H1 (cell line): Measurements from ENCODE around the gene DGCR8. TPM values are rescaled to one million over a fixed set of nuclear protein-coding genes. Genes with fewer than 3 reads are reported as not detected.

Experiments used
- CTCF ChIA-PET: fragments of 300-600 bp; sonication (Branson Sonifier 250); formaldehyde crosslinking; loops from one replicate; lab custom pipeline; 2021; ENCODE audit not compliant: partially characterized antibody; lab: Charles Lee
- POLR2A ChIA-PET: fragments of 300-600 bp; sonication (Branson Sonifier 250); formaldehyde crosslinking; loops from one replicate; lab custom pipeline; 2021; ENCODE audit warnings: inconsistent platforms; ENCODE audit not compliant: partially characterized antibody; lab: Charles Lee
- DNase-seq, 2 experiments: peaks; one replicate each; pipeline versions ENCODE4 v3.0.0 to v3.0.0-alpha.2; 2010 to 2022; ENCODE audit warnings: low spot score in 2 of 2, low read depth in 1 of 2, mixed read lengths in 1 of 2
- FAIRE-seq: peaks from 2 replicates; lab custom pipeline; 2011; peaks lifted over from hg19 to GRCh38; lab: Jason Lieb, UNC
- H2AFZ ChIP-seq: 2 replicates; pipeline ENCODE4 v1.8.1; 2012; ENCODE audit warnings: low read length, inconsistent platforms
- H2AK5ac ChIP-seq: 2 replicates; pipeline ENCODE4 v1.6.1; 2013; ENCODE audit warnings: low read depth, low read length
- H2BK120ac ChIP-seq: replicated peaks from 2 replicates; pipeline ENCODE3; 2013; ENCODE audit warnings: low read depth, low read length, inconsistent platforms
- H2BK12ac ChIP-seq: 2 replicates; pipeline ENCODE4 v1.6.1; 2013; ENCODE audit warnings: low read depth, low read length
- H2BK15ac ChIP-seq: 2 replicates; pipeline ENCODE4 v1.6.1; 2013; ENCODE audit warnings: low read length
- H2BK20ac ChIP-seq: 2 replicates; pipeline ENCODE4 v1.6.1; 2013; ENCODE audit warnings: low read length
- H2BK5ac ChIP-seq: 2 replicates; pipeline ENCODE4 v1.6.1; 2013; ENCODE audit warnings: low read depth, low read length
- H3K14ac ChIP-seq: 2 replicates; pipeline ENCODE4 v1.6.1; 2013; ENCODE audit warnings: inconsistent platforms; ENCODE audit not compliant: insufficient read length
- H3K18ac ChIP-seq: 2 replicates; pipeline ENCODE4 v1.6.1; 2013; ENCODE audit warnings: low read length; ENCODE audit errors: extremely low read depth
- H3K23ac ChIP-seq: 2 replicates; pipeline ENCODE4 v1.6.1; 2013; ENCODE audit warnings: inconsistent platforms; ENCODE audit not compliant: insufficient read length
- H3K23me2 ChIP-seq: 2 replicates; pipeline ENCODE4 v1.6.1; 2013; ENCODE audit warnings: low read depth, low read length
- H3K27ac ChIP-seq: 2 replicates; pipeline ENCODE4 v1.6.1; 2011; ENCODE audit warnings: low read depth, low read length, inconsistent platforms
- H3K27me3 ChIP-seq, 4 experiments: replicated peaks in 1 of 4; 1 replicate in 1 of 4; 2 replicates in 3 of 4; pipeline versions ENCODE4 v1.6.1 to v1.8.1; 2011 to 2013; ENCODE audit warnings: low read length in 3 of 4, mild to moderate bottlenecking in 3 of 4, inconsistent platforms in 2 of 4, mixed read lengths in 2 of 4, moderate library complexity in 1 of 4; ENCODE audit not compliant: control insufficient read depth in 3 of 4, insufficient read depth in 3 of 4; ENCODE audit errors: extremely low read depth in 1 of 4
- H3K36me3 ChIP-seq, 4 experiments: 2 replicates each; pipeline versions ENCODE4 v1.6.1 to v1.8.1; 2011 to 2013; ENCODE audit warnings: mild to moderate bottlenecking in 4 of 4, low read length in 3 of 4, moderate library complexity in 2 of 4, control low read depth in 1 of 4, inconsistent platforms in 1 of 4; ENCODE audit not compliant: insufficient read depth in 4 of 4, control insufficient read depth in 2 of 4
- H3K4ac ChIP-seq: replicated peaks from 2 replicates; pipeline ENCODE3; 2013; ENCODE audit warnings: low read length, low read depth, mixed read lengths, inconsistent platforms; ENCODE audit not compliant: insufficient read length
- H3K4me1 ChIP-seq, 4 experiments: replicated peaks in 1 of 4; 1 replicate in 1 of 4; 2 replicates in 3 of 4; pipeline versions ENCODE4 v1.6.1 to v1.8.1; 2011 to 2013; ENCODE audit warnings: low read length in 3 of 4, inconsistent platforms in 2 of 4, mixed read lengths in 1 of 4; ENCODE audit not compliant: insufficient read depth in 4 of 4, control insufficient read depth in 3 of 4
- H3K4me2 ChIP-seq, 2 experiments: 2 replicates each; pipeline versions ENCODE4 v1.6.1 to v1.8.1; 2011 to 2013; ENCODE audit warnings: low read depth in 2 of 2, low read length in 2 of 2, control low read depth in 1 of 2, inconsistent platforms in 1 of 2, mild to moderate bottlenecking in 1 of 2; ENCODE audit not compliant: insufficient read depth in 1 of 2
- H3K4me3 ChIP-seq, 4 experiments: fragments of 200-600, 300-600 bp in 1 of 4; sonication (generic), shearing (Covaris generic), sonication (Bioruptor Twin) in 1 of 4; 2 replicates each; pipeline versions ENCODE4 v1.5.1 to v1.8.1; 2011 to 2016; ENCODE audit warnings: low read length in 4 of 4, low read depth in 3 of 4, control low read depth in 2 of 4, inconsistent platforms in 2 of 4, mild to moderate bottlenecking in 2 of 4, mixed read lengths in 1 of 4, moderate library complexity in 1 of 4; ENCODE audit not compliant: insufficient read depth in 2 of 4; ENCODE audit errors: extremely low read depth in 1 of 4
- H3K56ac ChIP-seq: replicated peaks from 2 replicates; pipeline ENCODE3; 2013; ENCODE audit warnings: low read depth, mild to moderate bottlenecking, mixed read lengths, low read length, inconsistent platforms; ENCODE audit not compliant: insufficient read length
- H3K79me1 ChIP-seq: 2 replicates; pipeline ENCODE4 v1.6.1; 2013; ENCODE audit warnings: low read depth, low read length, control low read depth
- H3K79me2 ChIP-seq, 2 experiments: 2 replicates each; pipeline versions ENCODE4 v1.6.1 to v1.8.1; 2012 to 2013; ENCODE audit warnings: low read length in 2 of 2, mild to moderate bottlenecking in 2 of 2, inconsistent platforms in 1 of 2; ENCODE audit not compliant: insufficient read depth in 2 of 2, control insufficient read depth in 1 of 2
- H3K9ac ChIP-seq, 4 experiments: replicated peaks in 1 of 4; 1 replicate in 1 of 4; 2 replicates in 3 of 4; pipeline versions ENCODE4 v1.6.1 to v1.8.1; 2011 to 2013; ENCODE audit warnings: low read depth in 3 of 4, low read length in 3 of 4, control low read depth in 2 of 4, mild to moderate bottlenecking in 2 of 4, moderate library complexity in 2 of 4, inconsistent platforms in 1 of 4; ENCODE audit errors: extremely low read depth in 1 of 4
- H3K9me3 ChIP-seq, 2 experiments: 2 replicates each; pipeline versions ENCODE4 v1.6.1 to v1.8.1; 2012 to 2013; ENCODE audit warnings: mild to moderate bottlenecking in 2 of 2, moderate library complexity in 2 of 2, control low read depth in 1 of 2, inconsistent platforms in 1 of 2, low read depth in 1 of 2, low read length in 1 of 2, mixed read lengths in 1 of 2; ENCODE audit not compliant: insufficient read depth in 2 of 2
- H4K20me1 ChIP-seq, 2 experiments: replicated peaks in 1 of 2; 2 replicates each; pipeline versions ENCODE3 to v1.8.1; 2011 to 2013; ENCODE audit warnings: inconsistent platforms in 2 of 2, low read length in 2 of 2, mild to moderate bottlenecking in 1 of 2; ENCODE audit not compliant: insufficient read depth in 2 of 2, control insufficient read depth in 1 of 2
- H4K5ac ChIP-seq: 2 replicates; pipeline ENCODE4 v1.6.1; 2013; ENCODE audit warnings: low read length, low read depth, mixed read lengths, inconsistent platforms; ENCODE audit not compliant: insufficient read length
- H4K8ac ChIP-seq: 2 replicates; pipeline ENCODE4 v1.8.0; 2013; ENCODE audit warnings: mild to moderate bottlenecking, moderate library complexity, low read length, inconsistent platforms; ENCODE audit not compliant: insufficient read depth; ENCODE audit errors: extremely low read depth
- H4K91ac ChIP-seq: replicated peaks from 2 replicates; pipeline ENCODE3; 2013; ENCODE audit warnings: low read length, mixed read lengths, inconsistent platforms; ENCODE audit not compliant: insufficient read length
- ASH2L ChIP-seq: fragments of 200-600, 300-600 bp; sonication (generic); IDR thresholded peaks from one replicate; pipeline ENCODE4 v1.7.1; 2017; ENCODE audit warnings: low read length
- CBX8 ChIP-seq: fragments of 300-800, 300-1000 bp; sonication (generic); IDR thresholded peaks from 2 replicates; pipeline ENCODE4 v1.7.1; 2016; ENCODE audit warnings: low read depth, low read length, borderline replicate concordance
- CHD2 ChIP-seq: IDR thresholded peaks from 2 replicates; pipeline ENCODE4 v1.6.1; 2012; ENCODE audit warnings: low read length, improper control_type of control experiment
- E2F6 ChIP-seq: IDR thresholded peaks from 2 replicates; pipeline ENCODE4 v1.6.1; 2012; ENCODE audit warnings: inconsistent platforms
- EGR1 ChIP-seq: IDR thresholded peaks from 2 replicates; pipeline ENCODE4 v1.6.1; 2011; ENCODE audit warnings: low read depth, low read length, borderline replicate concordance
- GABPA ChIP-seq: IDR thresholded peaks from 2 replicates; pipeline ENCODE4 v1.6.1; 2011; ENCODE audit warnings: mild to moderate bottlenecking, low read length, moderate library complexity, borderline replicate concordance; ENCODE audit not compliant: insufficient read depth
- KDM5A ChIP-seq: fragments of 200-600 bp; IDR thresholded peaks from 2 replicates; pipeline ENCODE4 v1.7.1; 2012; ENCODE audit warnings: mild to moderate bottlenecking, low read length, inconsistent platforms, mixed read lengths
- NANOG ChIP-seq: IDR thresholded peaks from 2 replicates; pipeline ENCODE4 v1.6.1; 2011; ENCODE audit warnings: low read length, low read depth, mild to moderate bottlenecking, inconsistent platforms; ENCODE audit not compliant: insufficient read depth, poor library complexity, severe bottlenecking
- RBBP5 ChIP-seq: IDR thresholded peaks from 2 replicates; pipeline ENCODE4 v1.7.1; 2012; ENCODE audit warnings: low read depth, mild to moderate bottlenecking, inconsistent platforms, low read length, moderate library complexity, borderline replicate concordance
- RFX5 ChIP-seq: IDR thresholded peaks from 2 replicates; pipeline ENCODE4 v1.6.1; 2011; ENCODE audit warnings: low read depth, low read length, improper control_type of control experiment, borderline replicate concordance
- SP4 ChIP-seq: IDR thresholded peaks from 2 replicates; pipeline ENCODE4 v1.6.1; 2012; ENCODE audit warnings: low read length, inconsistent platforms
- TAF7 ChIP-seq: optimal IDR thresholded peaks from 2 replicates; pipeline ENCODE3; 2011; ENCODE audit warnings: low read depth, mild to moderate bottlenecking, inconsistent platforms, low read length, moderate library complexity, borderline replicate concordance
- ZNF274 ChIP-seq: IDR thresholded peaks from 2 replicates; pipeline ENCODE4 v1.7.0; 2012; ENCODE audit warnings: low read length, borderline replicate concordance; ENCODE audit errors: extremely low read depth
- WGBS, 2 experiments: shearing (Covaris generic) in 1 of 2; methylation state at CpG; one replicate each; pipeline versions ENCODE4 v1.1.6 to v1.1.7; 2013 to 2015; ENCODE audit warnings: low lambda C conversion rate in 2 of 2, mixed read lengths in 2 of 2, inconsistent platforms in 1 of 2, low coverage in 1 of 2, missing lambda C conversion rate in 1 of 2; ENCODE audit not compliant: insufficient replicate concordance in 2 of 2, insufficient coverage in 1 of 2, insufficient read length in 1 of 2; ENCODE audit errors: extremely low coverage in 1 of 2, missing lambda C conversion rate in 1 of 2; 5-methylcytosine and 5-hydroxymethylcytosine counted together
- polyA plus RNA-seq, 7 experiments: library from polyadenylated mRNA; depleted of rRNA in 3 of 7; stranded (reverse) in 5 of 7; unstranded in 2 of 7; fragments of >200 nt in 5 of 7; fragments of 200-250 nt in 2 of 7; gene quantifications; 1 replicate in 5 of 7; 2 replicates in 1 of 7; 4 replicates in 1 of 7; pipeline versions ENCODE4 v1.2.1 to v1.2.3, GENCODE V29; 2011 to 2013; ENCODE audit warnings: missing spikeins in 2 of 7, mixed read lengths in 2 of 7
- total RNA-seq: library from RNA; stranded (reverse); fragmentation: NEBNext Ultra II Directional; extraction: Animal tissue kit (Norgen Biotek cat#: 25700); gene quantifications from 2 replicates; pipeline ENCODE4 v1.2.1, GENCODE V29; 2021

The DGCR8 gene
- total and polyA plus RNA-seq, 2 of the 8 experiments (the other 6 are each of a cell fraction or from before 2014, with no cell fraction given), result 23.7 to 43.7 TPM

- Histone ChIP-seq H3K4me3 (no peak overlapping the region), H3K27ac (no peak overlapping the region), H3K14ac (no peak overlapping the region), H2BK15ac (no peak overlapping the region), H3K9me3 (no peaks in the 10 kb centered on the region), H3K4me1 (no peaks in the 10 kb centered on the region; a peak in 1 of 7 replicates), H3K56ac (no peak overlapping the region), H3K79me2 (no peaks in the 10 kb centered on the region), H4K8ac (no peak overlapping the region; the same call in 1 of the 2 replicates), H3K79me1 (peaks cover 4% of the 10 kb centered on the region), H3K4ac (no peak overlapping the region), H4K20me1 (peaks cover 4 to 10% of the 10 kb centered on the region in 2 experiments), H3K4me2 (no peak overlapping the region), H3K36me3 (no peaks in the 10 kb centered on the region), H4K91ac (no peak overlapping the region), H3K9ac (no peak overlapping the region), H2AK5ac (no peak overlapping the region), H3K18ac (no peak overlapping the region), H2BK20ac (no peak overlapping the region), H2BK5ac (no peak overlapping the region), H2AFZ (no peak overlapping the region), H2BK12ac (no peak overlapping the region; the same call in 1 of the 2 replicates), H4K5ac (no peak overlapping the region), H2BK120ac (no peak overlapping the region), H3K23me2 (no peaks in the 10 kb centered on the region), H3K23ac (no peak overlapping the region), H3K27me3 (no peaks in the 10 kb centered on the region)
- no peak for DNase-seq
- no peak for FAIRE-seq
- WGBS, 2 experiments, result 85% methylated on average over 7 of the region's 7 CpGs; no CpG with 5 or more reads in 1 of the 2 experiments
- ChIA-PET CTCF (interaction anchor here (0.6 to 1.5 kb wide), 7 partner anchors 9 to 227 kb away, joined by 3 to 5 read pairs (median 3); no protein-coding TSS in a partner anchor), POLR2A (no interaction called here)
- no peak for TF ChIP-seq ASH2L
- TF ChIP-seq KDM5A, result no peak
- TF ChIP-seq SP4, result no peak
- TF ChIP-seq CHD2, result no peak
- no peak for TF ChIP-seq RBBP5
- TF ChIP-seq E2F6, result no peak
- TF ChIP-seq NANOG, result no peak
- no peak for TF ChIP-seq ZNF274
- no peak for TF ChIP-seq CBX8
- no peak for TF ChIP-seq GABPA
- TF ChIP-seq TAF7, result no peak
- no peak for TF ChIP-seq EGR1
- no peak for TF ChIP-seq RFX5
Measured at GRCh38 chr22:20032407-20032991, 47.5 kb upstream of the DGCR8 start.
